SK-N-SH (cell line): Measurements from ENCODE around the gene SLC7A1. TPM values are rescaled to one million over a fixed set of nuclear protein-coding genes. Genes with fewer than 3 reads are reported as not detected.

Experiments
- CTCF ChIA-PET: fragments of 300-600, 350-600 bp; formaldehyde crosslinking; extraction: SDS; loops from one replicate; lab custom pipeline; 2021; lab: Yijun Ruan, JAX
- POLR2A ChIA-PET: fragments of 350-600 bp; sonication (Branson Sonifier 250); formaldehyde crosslinking; extraction: SDS; loops from one replicate; lab custom pipeline; 2020; ENCODE audit warnings: antibody characterized with exemption, inconsistent platforms; lab: Yijun Ruan, JAX
- DNase-seq: peaks from one replicate; pipeline ENCODE4 v3.0.0; 2012
- H2AFZ ChIP-seq: fragments of 200-600 bp; sonication (generic); 2 replicates; pipeline ENCODE4 v1.8.1; 2016; ENCODE audit warnings: antibody characterized with exemption, mild to moderate bottlenecking, low read depth
- H3F3A ChIP-seq: fragments of 200-600 bp; sonication (generic); replicated peaks from 2 replicates; pipeline ENCODE3; 2016; ENCODE audit warnings: antibody characterized with exemption, mild to moderate bottlenecking; ENCODE audit not compliant: insufficient read depth
- H3K27ac ChIP-seq, 2 experiments: fragments of 200-500 bp in 1 of 2; fragments of 200-600 bp in 1 of 2; sonication (Bioruptor generic) in 1 of 2; sonication (generic), shearing (Covaris generic) in 1 of 2; 2 replicates each; pipeline versions ENCODE4 v1.5.1 to v1.6.1; 2014 to 2016; ENCODE audit warnings: low read depth in 2 of 2, inconsistent platforms in 1 of 2, low read length in 1 of 2, mild to moderate bottlenecking in 1 of 2, mixed read lengths in 1 of 2
- H3K27me3 ChIP-seq: fragments of 200-600 bp; sonication (generic), shearing (Covaris generic); 2 replicates; pipeline ENCODE4 v1.6.1; 2016; ENCODE audit warnings: mixed run types; ENCODE audit not compliant: insufficient read depth
- H3K36me3 ChIP-seq, 2 experiments: fragments of 200-500 bp in 1 of 2; fragments of 200-600 bp in 1 of 2; sonication (Bioruptor generic) in 1 of 2; sonication (generic) in 1 of 2; replicated peaks in 1 of 2; 2 replicates each; pipeline versions ENCODE3 to v1.5.1; 2014 to 2016; ENCODE audit warnings: low read length in 1 of 2, mild to moderate bottlenecking in 1 of 2; ENCODE audit not compliant: insufficient read depth in 2 of 2, control insufficient read depth in 1 of 2
- H3K4me1 ChIP-seq, 2 experiments: fragments of 200-500 bp in 1 of 2; fragments of 200-600 bp in 1 of 2; sonication (Bioruptor generic) in 1 of 2; sonication (generic), shearing (Covaris generic) in 1 of 2; 2 replicates each; pipeline versions ENCODE4 v1.5.1 to v1.6.1; 2014 to 2016; ENCODE audit warnings: low read depth in 1 of 2, low read length in 1 of 2, mixed run types in 1 of 2; ENCODE audit not compliant: insufficient read depth in 2 of 2, control insufficient read depth in 1 of 2
- H3K4me2 ChIP-seq: fragments of 200-600 bp; sonication (generic), shearing (Covaris generic); 2 replicates; pipeline ENCODE4 v1.6.1; 2017; ENCODE audit warnings: mixed run types
- H3K4me3 ChIP-seq, 2 experiments: fragments of 200-500 bp in 1 of 2; fragments of 200-600 bp in 1 of 2; sonication (Bioruptor generic) in 1 of 2; sonication (generic), shearing (Covaris generic) in 1 of 2; 2 replicates each; pipeline versions ENCODE4 v1.5.1 to v1.8.1; 2014 to 2016; ENCODE audit warnings: low read depth in 2 of 2, inconsistent platforms in 1 of 2, low read length in 1 of 2, mild to moderate bottlenecking in 1 of 2, mixed read lengths in 1 of 2, moderate library complexity in 1 of 2
- H3K79me2 ChIP-seq: fragments of 200-600 bp; sonication (generic); 2 replicates; pipeline ENCODE4 v1.8.1; 2017; ENCODE audit warnings: mild to moderate bottlenecking; ENCODE audit not compliant: insufficient read depth
- H3K9ac ChIP-seq: fragments of 200-600 bp; sonication (generic); 2 replicates; pipeline ENCODE4 v1.6.1; 2017; ENCODE audit warnings: mixed run types
- H3K9me2 ChIP-seq: fragments of 200-600 bp; sonication (generic); 2 replicates; pipeline ENCODE4 v1.6.1; 2017; ENCODE audit warnings: mixed run types
- H3K9me3 ChIP-seq: fragments of 200-600 bp; sonication (generic); 2 replicates; pipeline ENCODE4 v1.6.1; 2017; ENCODE audit warnings: mixed run types, mild to moderate bottlenecking, moderate library complexity
- H4K20me1 ChIP-seq: fragments of 200-600 bp; sonication (generic); 2 replicates; pipeline ENCODE4 v1.6.1; 2017; ENCODE audit warnings: mild to moderate bottlenecking, mixed run types; ENCODE audit not compliant: insufficient read depth
- CHD2 ChIP-seq: fragments of 150-350 bp; IDR thresholded peaks from 2 replicates; pipeline ENCODE4 v1.6.1; 2018; ENCODE audit warnings: low read length; ENCODE audit not compliant: partially characterized antibody
- CTCF ChIP-seq: fragments of 200-600 bp; sonication (generic); IDR thresholded peaks from 2 replicates; pipeline ENCODE4 v1.6.1; 2017; ENCODE audit warnings: antibody characterized with exemption, mild to moderate bottlenecking, moderate library complexity
- ELF1 ChIP-seq: IDR thresholded peaks from 2 replicates; pipeline ENCODE4 v1.4.0; 2012
- EP300 ChIP-seq, 2 experiments: IDR thresholded peaks; 2 replicates each; pipeline versions ENCODE4 v1.4.0 to v1.6.1; 2012; ENCODE audit warnings: borderline replicate concordance in 1 of 2, low read depth in 1 of 2, low read length in 1 of 2
- FOXJ3 ChIP-seq: sonication (generic); formaldehyde crosslinking; IDR thresholded peaks from 2 replicates; pipeline ENCODE4 v1.5.1; 2020; ENCODE audit warnings: mild to moderate bottlenecking, missing genetic modification reagents
- GATA2 ChIP-seq: sonication (generic); formaldehyde crosslinking; IDR thresholded peaks from 2 replicates; pipeline ENCODE4 v1.5.0; 2020; ENCODE audit warnings: mild to moderate bottlenecking, missing genetic modification reagents
- IRF3 ChIP-seq: fragments of 150-350 bp; IDR thresholded peaks from 2 replicates; pipeline ENCODE4 v1.6.1; 2016; ENCODE audit warnings: mild to moderate bottlenecking, low read depth, low read length
- MAX ChIP-seq: IDR thresholded peaks from 2 replicates; pipeline ENCODE4 v1.4.0; 2012; ENCODE audit warnings: low read depth
- MEF2A ChIP-seq: IDR thresholded peaks from 2 replicates; pipeline ENCODE4 v1.4.0; 2012; ENCODE audit warnings: low read depth, borderline replicate concordance
- MXI1 ChIP-seq: IDR thresholded peaks from 2 replicates; pipeline ENCODE4 v1.6.1; 2012; ENCODE audit warnings: mild to moderate bottlenecking, low read depth, low read length, improper control_type of control experiment
- NRF1 ChIP-seq: IDR thresholded peaks from 2 replicates; pipeline ENCODE4 v1.6.1; 2012; ENCODE audit warnings: low read depth, mild to moderate bottlenecking, low read length
- POLR2AphosphoS5 ChIP-seq: IDR thresholded peaks from 2 replicates; pipeline ENCODE4 v1.6.1; 2012; ENCODE audit warnings: low read depth, low read length
- RAD21 ChIP-seq: IDR thresholded peaks from 2 replicates; pipeline ENCODE4 v1.6.1; 2012; ENCODE audit warnings: mild to moderate bottlenecking, low read length
- RCOR1 ChIP-seq: fragments of 150-350 bp; IDR thresholded peaks from 2 replicates; pipeline ENCODE4 v1.6.1; 2017; ENCODE audit warnings: antibody characterized with exemption, low read length
- RFX5 ChIP-seq: IDR thresholded peaks from 2 replicates; pipeline ENCODE4 v1.6.1; 2012; ENCODE audit warnings: mild to moderate bottlenecking, improper control_type of control experiment, low read length
- TEAD4 ChIP-seq: IDR thresholded peaks from 2 replicates; pipeline ENCODE4 v1.4.0; 2012; ENCODE audit warnings: mild to moderate bottlenecking, borderline replicate concordance; ENCODE audit not compliant: insufficient read depth
- YY1 ChIP-seq: IDR thresholded peaks from 2 replicates; pipeline ENCODE4 v1.4.0; 2012; ENCODE audit warnings: low read depth, mild to moderate bottlenecking
- ZBTB33 ChIP-seq: IDR thresholded peaks from 2 replicates; pipeline ENCODE4 v1.4.0; 2012; ENCODE audit warnings: low read depth, borderline replicate concordance
- WGBS: methylation state at CpG from one replicate; pipeline ENCODE4 v1.1.6; 2017; ENCODE audit warnings: low lambda C conversion rate; 5-methylcytosine and 5-hydroxymethylcytosine counted together
- polyA plus RNA-seq, 3 experiments: library from polyadenylated mRNA; depleted of rRNA; stranded (reverse); fragments of >200 nt; gene quantifications; 2 replicates each; pipeline ENCODE4 v1.2.3, GENCODE V29; 2012

Gene SLC7A1
- polyA plus RNA-seq, 1 of the 3 experiments (the other 2 are of a cell fraction): 14.0 TPM

- no peaks in the 10 kb centered on the region for H3F3A ChIP-seq
- H4K20me1 ChIP-seq: peaks cover 31% of the 10 kb centered on the region
- H3K27ac ChIP-seq: no peak overlapping the region
- H3K9ac ChIP-seq: no peak overlapping the region
- no peak for DNase-seq
- peaks cover 25 to 34% of the 10 kb centered on the region in 2 experiments for H3K36me3 ChIP-seq
- TF ChIP-seq TEAD4 (no peak), IRF3 (no peak), CHD2 (no peak), CTCF (no peak), MAX (no peak), GATA2 (no peak), EP300 (IDR thresholded peaks at IDR 0.05; ENCODE audit: borderline replicate concordance in 1 of 2, low read depth in 1 of 2, low read length in 1 of 2) (no peak), RFX5 (no peak), RCOR1 (no peak), FOXJ3 (CRISPR knock-in tag) (no peak)
- no peak overlapping the region for H2AFZ ChIP-seq
- H3K4me2 ChIP-seq: no peak overlapping the region
- WGBS: 93% methylated on average over 5 of the region's 7 CpGs
- H3K79me2 ChIP-seq: peaks cover 55% of the 10 kb centered on the region
- H3K9me2 ChIP-seq: no peaks in the 10 kb centered on the region
- H3K9me3 ChIP-seq: no peaks in the 10 kb centered on the region
- peaks cover 0 to 17% of the 10 kb centered on the region in 2 experiments; a peak in 2 of 4 replicates for H3K4me1 ChIP-seq
- no peaks in the 10 kb centered on the region for H3K27me3 ChIP-seq
- CTCF ChIA-PET: interaction anchor here (0.8 to 3.1 kb wide), 6 partner anchors 11 to 578 kb away, joined by 3 to 20 read pairs (median 3); no protein-coding TSS in a partner anchor
- POLR2A ChIA-PET: no interaction called here
- no peak overlapping the region for H3K4me3 ChIP-seq
Observed at GRCh38 chr13:29536853-29537252, 58.6 kb downstream of the SLC7A1 start.

- POLR2A ChIA-PET: no interaction called here
- H3K27ac ChIP-seq: peak overlapping the region in 1 of 2 experiments; percentile 6; a peak in 1 of 4 replicates
- no peak overlapping the region for H3K9ac ChIP-seq
- peaks cover 31% of the 10 kb centered on the region for H4K20me1 ChIP-seq
- no peak for DNase-seq
- no peak overlapping the region for H3K4me2 ChIP-seq
- CTCF ChIA-PET: interaction anchor here (0.8 to 1.3 kb wide), 2 partner anchors 171 to 578 kb away, joined by 3 to 4 read pairs; no protein-coding TSS in a partner anchor
- 94% methylated on average over 24 of the region's 24 CpGs for WGBS
- no peaks in the 10 kb centered on the region for H3K9me2 ChIP-seq
- H3K9me3 ChIP-seq: no peaks in the 10 kb centered on the region
- H3K4me3 ChIP-seq: no peak overlapping the region
- H3K79me2 ChIP-seq: peaks cover 48% of the 10 kb centered on the region; the same call in 1 of the 2 replicates
- H3K4me1 ChIP-seq: peaks cover 0 to 17% of the 10 kb centered on the region in 2 experiments; a peak in 2 of 4 replicates
- TF ChIP-seq YY1 (no peak), RAD21 (no peak), MAX (no peak), MEF2A (no peak), POLR2AphosphoS5 (no peak), FOXJ3 (CRISPR knock-in tag) (no peak), EP300 (IDR thresholded peaks at IDR 0.05; ENCODE audit: borderline replicate concordance in 1 of 2, low read depth in 1 of 2, low read length in 1 of 2) (no peak), ELF1 (no peak), MXI1 (no peak), RFX5 (no peak), ZBTB33 (no peak), NRF1 (no peak)
- TF ChIP-seq, all 33 proteins: peak for 0
- Histone ChIP-seq H2AFZ (no peak overlapping the region), H3F3A (no peaks in the 10 kb centered on the region), H3K36me3 (peaks cover 25 to 38% of the 10 kb centered on the region in 2 experiments), H3K27me3 (no peaks in the 10 kb centered on the region)
Observed at GRCh38 chr13:29535663-29536655, 59.5 kb downstream of the SLC7A1 start.
